Left ventricle myocardium inferior (tissue), 1 donor: ENCODE measurements around the gene FBXO48. TPM values are rescaled to one million over a fixed set of nuclear protein-coding genes. Genes with fewer than 3 reads are reported as not detected.

Source experiments
- DNase-seq: peaks from one replicate; pipeline ENCODE4 v3.0.0-alpha.2; 2020
- H3K27ac ChIP-seq: fragments of 200-600 bp; replicated peaks from 2 replicates; pipeline ENCODE4 v1.8.0; 2021
- H3K27me3 ChIP-seq: fragments of 200-600 bp; 2 replicates; pipeline ENCODE4 v1.8.0; 2021; ENCODE audit warnings: low read depth
- H3K36me3 ChIP-seq: fragments of 200-600 bp; 2 replicates; pipeline ENCODE4 v1.8.0; 2021
- H3K4me1 ChIP-seq: fragments of 200-600 bp; 2 replicates; pipeline ENCODE4 v1.8.0; 2021
- H3K4me3 ChIP-seq: fragments of 200-600 bp; 2 replicates; pipeline ENCODE4 v1.8.0; 2021; ENCODE audit warnings: mild to moderate bottlenecking, moderate library complexity
- H3K9me3 ChIP-seq: fragments of 200-600 bp; replicated peaks from 2 replicates; pipeline ENCODE4 v1.8.0; 2021
- intact Hi-C: fragments of 100-400 bp; cut with micrococcal nuclease; formaldehyde crosslinking; loops from one replicate; pipeline ENCODE4 v1.11.0; 2022
- total RNA-seq: library from RNA; stranded (reverse); fragmentation: NEBNext Ultra II Directional; extraction: Animal tissue kit (Norgen Biotek cat#: 25700); gene quantifications from one replicate; pipeline ENCODE4 v1.2.1, GENCODE V29; 2021
- TF ChIP-seq, protein P1 (sequence below): fragments of 200-600 bp; IDR thresholded peaks from 2 replicates; pipeline ENCODE4 v1.8.0; 2021; ENCODE audit warnings: antibody characterized with exemption, mild to moderate bottlenecking, borderline replicate concordance
- donor health status: DM: no; HTN: yes; CAD: no; lungs with severe emphysema.

The FBXO48 gene
- total RNA-seq, 1 donor from 2014 or later, result 1.0 TPM

DNA sequence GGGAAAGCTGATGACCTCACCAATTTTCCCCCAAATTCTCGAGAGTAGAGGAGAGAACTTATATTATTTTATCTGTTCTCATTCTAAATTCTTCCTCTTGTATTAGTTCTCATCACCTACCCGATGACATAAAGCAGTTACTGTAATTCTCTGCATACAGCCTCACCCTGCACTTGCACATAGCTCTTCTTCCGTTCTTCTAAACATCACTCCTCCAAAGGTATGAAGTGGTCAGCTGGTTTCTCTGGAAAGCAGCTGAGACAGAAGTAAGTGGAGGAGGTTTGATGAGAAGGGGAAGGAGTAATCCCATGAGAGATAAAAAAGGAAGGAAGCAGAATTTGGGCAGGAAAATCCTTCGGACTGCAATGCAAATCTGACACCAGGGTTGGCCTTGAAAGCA is 39.0 kb downstream of the FBXO48 start:
- H3K27ac ChIP-seq, result no peak overlapping the region
- no peak for DNase-seq
- TF ChIP-seq, protein P1, sequence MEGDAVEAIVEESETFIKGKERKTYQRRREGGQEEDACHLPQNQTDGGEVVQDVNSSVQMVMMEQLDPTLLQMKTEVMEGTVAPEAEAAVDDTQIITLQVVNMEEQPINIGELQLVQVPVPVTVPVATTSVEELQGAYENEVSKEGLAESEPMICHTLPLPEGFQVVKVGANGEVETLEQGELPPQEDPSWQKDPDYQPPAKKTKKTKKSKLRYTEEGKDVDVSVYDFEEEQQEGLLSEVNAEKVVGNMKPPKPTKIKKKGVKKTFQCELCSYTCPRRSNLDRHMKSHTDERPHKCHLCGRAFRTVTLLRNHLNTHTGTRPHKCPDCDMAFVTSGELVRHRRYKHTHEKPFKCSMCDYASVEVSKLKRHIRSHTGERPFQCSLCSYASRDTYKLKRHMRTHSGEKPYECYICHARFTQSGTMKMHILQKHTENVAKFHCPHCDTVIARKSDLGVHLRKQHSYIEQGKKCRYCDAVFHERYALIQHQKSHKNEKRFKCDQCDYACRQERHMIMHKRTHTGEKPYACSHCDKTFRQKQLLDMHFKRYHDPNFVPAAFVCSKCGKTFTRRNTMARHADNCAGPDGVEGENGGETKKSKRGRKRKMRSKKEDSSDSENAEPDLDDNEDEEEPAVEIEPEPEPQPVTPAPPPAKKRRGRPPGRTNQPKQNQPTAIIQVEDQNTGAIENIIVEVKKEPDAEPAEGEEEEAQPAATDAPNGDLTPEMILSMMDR, result no peak
- no peaks in the 10 kb centered on the region for H3K9me3 ChIP-seq
- no peak overlapping the region for H3K4me3 ChIP-seq
- H3K36me3 ChIP-seq, result no peaks in the 10 kb centered on the region
- H3K4me1 ChIP-seq, result peaks cover 10% of the 10 kb centered on the region
- H3K27me3 ChIP-seq, result no peaks in the 10 kb centered on the region
- intact Hi-C loops, result no loop called here

DNA sequence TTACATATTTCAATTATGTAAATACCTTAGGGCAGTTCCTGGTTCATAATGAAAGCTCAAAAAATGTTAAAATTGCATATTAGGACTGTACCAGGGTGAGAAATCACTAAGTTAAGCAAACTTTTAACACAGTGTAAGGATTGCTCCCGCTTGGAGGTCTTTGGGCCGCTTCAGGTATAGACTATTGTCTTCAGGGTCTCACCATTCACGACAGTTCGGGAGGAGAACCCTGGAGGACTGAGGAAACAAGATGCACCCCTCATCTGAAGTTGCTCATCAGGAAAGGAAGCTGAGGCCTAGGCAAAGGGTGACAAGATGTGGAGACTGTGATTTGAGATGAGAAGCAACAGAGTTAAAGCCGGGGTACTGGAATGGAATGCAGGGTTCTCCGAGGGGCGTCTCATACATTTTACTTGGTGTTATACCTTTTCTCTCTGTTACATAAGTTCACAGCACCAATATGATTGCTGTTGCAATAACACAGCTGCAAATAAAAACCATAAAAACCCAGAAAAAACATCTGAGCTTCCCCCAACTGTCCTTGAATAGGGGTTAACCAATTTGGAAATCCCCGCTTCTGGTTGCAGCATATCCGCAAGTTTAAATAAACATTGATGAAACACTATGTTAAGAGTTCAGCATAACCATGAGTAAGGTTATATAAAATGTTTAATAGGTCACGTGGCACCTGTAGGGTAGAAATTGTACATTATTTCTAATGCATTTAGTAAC is 40.1 kb downstream of the FBXO48 start:
- intact Hi-C loops, result no loop called here
- no peak for DNase-seq
- Histone ChIP-seq H3K4me1 (peaks cover 10% of the 10 kb centered on the region), H3K4me3 (no peak overlapping the region), H3K27me3 (no peaks in the 10 kb centered on the region), H3K9me3 (no peaks in the 10 kb centered on the region), H3K27ac (no peak overlapping the region), H3K36me3 (no peaks in the 10 kb centered on the region)
- TF ChIP-seq, protein P1, result no peak

DNA sequence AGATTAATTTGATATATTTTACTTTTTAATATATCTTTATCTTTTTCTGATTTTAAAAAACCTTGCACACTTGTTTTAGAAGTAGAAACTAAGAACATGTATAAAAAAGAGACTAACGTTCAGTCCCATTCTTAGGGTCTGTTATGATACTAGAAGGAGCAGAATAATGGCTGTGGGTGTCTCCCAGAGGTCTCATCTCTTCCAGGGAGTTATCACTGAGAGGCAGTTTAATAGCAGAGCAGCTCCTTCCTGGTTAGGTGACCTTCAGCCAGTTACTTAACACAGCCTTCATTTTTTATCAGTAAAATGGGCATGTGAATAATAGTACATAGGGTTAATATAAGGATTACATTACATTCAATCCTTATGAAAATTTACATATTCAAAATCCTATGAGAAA is 40.6 kb downstream of the FBXO48 start:
- TF ChIP-seq, protein P1, result no peak
- Histone ChIP-seq H3K9me3 (no peaks in the 10 kb centered on the region), H3K27ac (no peak overlapping the region), H3K36me3 (no peaks in the 10 kb centered on the region), H3K27me3 (no peaks in the 10 kb centered on the region), H3K4me1 (peaks cover 10% of the 10 kb centered on the region), H3K4me3 (no peak overlapping the region)
- intact Hi-C loops, result no loop called here
- DNase-seq, result no peak

DNA sequence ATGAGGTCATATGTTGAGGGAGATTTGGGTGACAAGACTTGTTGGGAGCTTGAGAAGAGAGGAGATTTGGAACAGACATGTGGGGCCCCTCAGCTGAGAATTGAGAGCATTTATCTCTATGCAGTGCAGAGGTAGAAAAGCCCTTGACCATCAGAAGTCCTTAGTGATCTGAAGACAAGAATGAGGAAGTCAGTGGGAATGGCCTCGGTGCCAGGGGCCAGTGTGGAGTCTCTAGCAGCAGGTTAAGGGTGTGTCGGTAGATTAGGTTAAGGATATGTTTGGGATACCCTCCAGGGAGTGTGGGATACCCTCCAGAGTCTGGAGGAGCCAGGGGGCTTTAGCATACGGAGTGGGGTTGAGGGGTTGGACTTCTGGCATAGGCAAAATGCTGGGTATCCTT is 41.6 kb downstream of the FBXO48 start:
- H3K36me3 ChIP-seq, result no peaks in the 10 kb centered on the region
- no peaks in the 10 kb centered on the region for H3K9me3 ChIP-seq
- H3K4me3 ChIP-seq, result no peak overlapping the region
- TF ChIP-seq, protein P1, result no peak
- H3K4me1 ChIP-seq, result peaks cover 10% of the 10 kb centered on the region
- no peak overlapping the region for H3K27ac ChIP-seq
- no peak for DNase-seq
- no peaks in the 10 kb centered on the region for H3K27me3 ChIP-seq
- intact Hi-C loops, result no loop called here

DNA sequence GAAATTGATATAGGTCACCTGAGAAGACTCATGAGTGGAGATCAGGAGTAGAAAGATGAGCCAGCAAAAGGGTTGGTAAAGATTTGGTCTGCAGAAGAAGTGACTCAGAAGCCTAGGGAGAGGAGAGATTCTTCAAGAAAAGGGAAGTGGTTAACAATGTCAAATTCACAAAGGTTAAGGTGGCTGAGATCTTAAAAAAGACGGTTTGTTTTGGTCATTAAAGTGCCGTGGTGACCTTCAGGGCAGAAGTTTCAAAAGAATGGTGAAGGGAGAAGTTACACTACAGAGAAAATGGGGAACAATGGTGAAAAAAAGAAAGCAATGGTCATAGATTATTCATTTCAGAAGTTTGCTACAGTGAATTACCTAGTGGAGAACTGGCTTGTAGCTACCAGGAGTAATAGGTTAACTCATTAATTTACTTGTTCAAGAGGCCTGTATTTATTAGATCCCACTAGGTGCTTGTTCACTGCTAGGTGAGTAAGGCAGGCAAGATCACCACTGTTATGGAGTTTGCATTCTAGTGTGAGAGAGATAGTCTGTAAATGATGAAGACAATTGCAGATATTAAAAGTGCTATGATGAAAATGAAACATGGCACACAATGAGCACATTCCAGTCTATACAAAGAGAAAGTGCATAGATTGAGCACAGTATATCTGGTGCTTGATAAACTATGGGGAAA is 43.0 kb downstream of the FBXO48 start:
- H3K4me3 ChIP-seq, result no peak overlapping the region
- no peak overlapping the region for H3K27ac ChIP-seq
- H3K9me3 ChIP-seq, result no peaks in the 10 kb centered on the region
- H3K27me3 ChIP-seq, result no peaks in the 10 kb centered on the region
- peaks cover 10% of the 10 kb centered on the region for H3K4me1 ChIP-seq
- intact Hi-C loops, result no loop called here
- TF ChIP-seq, protein P1, result no peak
- no peak for DNase-seq
- H3K36me3 ChIP-seq, result no peaks in the 10 kb centered on the region
